Stimulated activated CD4-positive, alpha-beta T cell treated with anti-CD3 and anti-CD28 coated beads, Interleukin-2, amount 100 ng/mL, for 48 hours (primary cell): ENCODE measurements around the gene CISD3.

ENCODE experiments used
- DNase-seq, 2 donors: peaks; one replicate each; pipeline ENCODE4 v3.0.0-alpha.2; 2020

Gene CISD3

DNA sequence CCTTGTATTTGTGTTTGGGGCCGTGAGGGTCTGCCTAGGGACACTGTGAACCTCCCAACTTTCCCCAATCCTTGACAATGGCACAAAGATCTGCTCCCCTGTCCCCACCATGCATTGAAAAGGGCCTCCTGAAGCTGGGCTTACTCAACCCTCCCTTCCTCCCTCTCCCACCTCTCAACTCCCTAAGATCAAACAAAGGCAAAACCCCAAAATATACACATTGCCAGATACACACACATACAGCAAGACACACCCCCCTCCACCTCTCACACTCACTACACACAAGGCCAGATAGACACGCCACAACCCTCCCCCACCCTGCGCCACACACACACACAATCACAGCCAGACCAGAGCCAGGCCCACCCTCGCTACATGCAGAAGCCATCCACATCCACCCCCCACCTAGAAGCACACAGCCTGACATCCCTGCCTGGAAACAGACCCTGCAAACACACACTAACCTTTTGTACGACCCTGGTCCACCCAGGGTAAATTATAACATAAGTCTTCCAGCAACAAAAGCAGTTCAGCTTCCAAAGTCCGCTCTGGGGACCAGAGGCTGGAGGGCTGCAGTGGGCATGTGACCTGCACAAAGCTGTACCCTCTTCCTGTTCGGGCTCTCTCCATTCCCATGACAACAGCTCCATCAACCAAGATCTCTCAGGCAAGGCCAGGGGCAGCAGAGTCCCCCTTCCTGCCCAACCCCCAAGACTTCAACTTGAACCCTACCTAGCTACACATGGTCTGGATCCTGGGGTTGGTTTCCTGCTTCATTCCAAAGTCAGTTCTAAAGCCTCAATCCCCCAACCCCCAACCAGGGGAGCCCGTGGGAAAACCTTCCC lies 16.1 kb downstream of the CISD3 start:
- DNase-seq, result no peak

DNA sequence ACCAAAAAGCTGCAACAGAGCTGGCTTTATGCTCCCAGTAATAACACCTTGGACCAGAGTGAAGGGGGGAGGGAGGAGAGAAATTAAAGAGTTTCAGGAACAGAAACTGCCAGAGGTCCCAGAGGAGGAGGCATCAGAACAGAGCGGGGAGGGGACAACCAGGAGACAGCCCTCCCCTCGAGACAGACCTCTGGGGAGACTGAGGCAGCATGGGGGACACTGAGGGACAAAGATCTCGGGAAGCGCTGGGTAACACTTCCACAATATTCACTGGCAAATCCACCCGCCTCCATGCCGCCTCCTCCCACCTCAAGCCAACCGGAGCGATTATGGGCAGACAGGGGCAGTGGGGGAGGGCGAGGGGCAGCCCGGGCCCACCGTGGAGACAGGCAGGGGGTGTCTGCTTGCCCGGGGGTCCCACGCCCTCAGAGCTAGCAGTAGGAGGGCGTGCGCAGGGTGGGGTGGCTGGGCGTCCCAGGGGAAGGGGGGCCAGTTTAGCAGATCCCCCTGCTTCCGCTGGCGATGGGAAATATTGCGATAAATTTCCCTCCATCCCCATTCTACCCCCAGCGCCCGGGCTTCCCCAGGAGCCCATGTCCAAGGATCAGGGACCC lies 16.8 kb downstream of the CISD3 start:
- no peak for DNase-seq

DNA sequence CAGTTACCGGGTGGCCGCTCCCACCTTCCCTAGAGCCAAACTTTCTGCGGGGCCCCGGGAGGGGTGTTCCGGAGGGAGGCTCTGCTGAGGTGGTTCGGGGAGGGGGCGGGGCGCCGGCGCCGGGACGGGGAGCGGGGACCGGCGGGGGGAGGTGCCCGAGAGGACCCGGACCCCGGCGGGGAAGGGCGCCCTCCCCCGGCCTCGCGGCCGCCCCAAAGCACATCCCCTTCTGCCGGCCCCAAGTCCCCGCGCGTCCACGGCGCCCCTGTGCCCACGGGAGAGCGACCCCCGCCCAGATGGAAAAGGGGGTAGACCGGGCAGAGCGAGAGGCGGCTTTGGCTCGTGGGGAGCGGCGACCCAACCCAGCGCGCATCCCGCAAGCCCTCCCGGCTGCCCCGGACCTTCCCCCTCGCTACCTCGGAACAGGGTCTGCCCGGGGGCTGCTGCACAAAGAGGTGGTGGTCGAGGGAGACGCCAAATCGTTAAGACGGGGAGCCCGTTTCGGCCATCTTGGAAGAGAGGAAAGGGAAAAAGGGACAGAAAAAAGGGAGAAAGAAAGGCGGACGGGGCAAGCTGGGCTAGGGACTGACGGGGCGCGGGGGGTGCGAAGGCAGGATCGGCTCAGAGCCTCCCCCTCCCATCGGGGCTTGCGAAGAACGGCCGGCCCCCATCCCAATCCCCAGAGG lies 17.5 kb downstream of the CISD3 start:
- DNase-seq, result no peak

DNA sequence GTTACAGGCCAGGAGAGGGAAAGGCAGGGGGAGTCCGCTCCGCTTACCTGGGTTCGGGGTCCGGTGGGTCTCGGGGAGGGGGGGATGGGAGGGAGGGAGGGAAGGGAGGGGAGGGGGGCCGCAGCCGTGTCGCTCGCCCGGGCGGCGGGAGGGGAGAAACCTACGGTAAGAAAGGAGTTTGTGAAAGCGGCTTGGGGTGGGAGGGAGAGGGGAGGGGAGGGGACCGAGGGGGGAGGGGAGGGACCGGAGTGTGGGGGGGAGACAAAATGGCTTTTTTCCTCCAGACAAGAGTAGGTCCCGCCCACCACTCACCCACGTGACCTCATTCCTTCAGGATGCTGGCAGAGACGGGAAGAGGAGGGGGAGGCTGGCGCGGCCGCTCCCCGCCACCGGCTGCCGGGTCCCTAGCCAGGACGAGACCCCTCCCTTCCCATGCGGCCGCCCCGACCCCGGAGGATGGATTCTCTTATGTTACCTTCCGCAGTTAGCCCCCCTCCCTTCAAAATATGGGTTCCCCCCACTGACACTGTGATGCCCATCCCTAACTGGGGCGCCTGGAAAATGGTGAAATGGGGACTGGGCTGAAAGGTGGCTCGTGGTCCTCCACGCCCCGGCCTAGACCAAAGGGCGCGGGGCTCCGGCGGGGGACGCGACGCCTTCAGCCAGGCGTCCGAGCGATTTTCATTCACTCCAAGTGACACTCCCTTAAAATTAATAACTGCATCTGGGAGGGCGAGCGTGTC lies 18.2 kb downstream of the CISD3 start, which contains the start of gene PCGF2:
Gene PCGF2, minus strand, starts transcription at position 188 of the 743 bp plus-strand sequence. CDS start 7,934 bp downstream, outside the sequence.
- no peak for DNase-seq

DNA sequence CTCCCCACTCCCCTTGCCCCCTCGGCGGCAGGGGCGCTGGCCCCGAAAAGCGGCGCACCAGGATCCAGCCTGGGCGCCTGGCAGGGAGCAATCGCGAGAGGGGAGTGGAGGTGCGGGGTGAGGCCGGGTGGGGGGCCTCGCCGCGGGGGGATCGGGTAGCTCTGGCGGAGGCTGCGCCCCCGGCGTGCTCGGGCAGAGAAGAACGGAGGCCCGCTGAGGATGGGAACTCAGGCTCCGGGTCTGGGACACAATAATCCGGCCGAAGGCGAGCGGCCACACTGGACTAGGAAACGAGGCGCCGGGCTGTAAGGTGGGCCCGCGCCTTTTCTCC lies 18.7 kb downstream of the CISD3 start:
- no peak for DNase-seq

DNA sequence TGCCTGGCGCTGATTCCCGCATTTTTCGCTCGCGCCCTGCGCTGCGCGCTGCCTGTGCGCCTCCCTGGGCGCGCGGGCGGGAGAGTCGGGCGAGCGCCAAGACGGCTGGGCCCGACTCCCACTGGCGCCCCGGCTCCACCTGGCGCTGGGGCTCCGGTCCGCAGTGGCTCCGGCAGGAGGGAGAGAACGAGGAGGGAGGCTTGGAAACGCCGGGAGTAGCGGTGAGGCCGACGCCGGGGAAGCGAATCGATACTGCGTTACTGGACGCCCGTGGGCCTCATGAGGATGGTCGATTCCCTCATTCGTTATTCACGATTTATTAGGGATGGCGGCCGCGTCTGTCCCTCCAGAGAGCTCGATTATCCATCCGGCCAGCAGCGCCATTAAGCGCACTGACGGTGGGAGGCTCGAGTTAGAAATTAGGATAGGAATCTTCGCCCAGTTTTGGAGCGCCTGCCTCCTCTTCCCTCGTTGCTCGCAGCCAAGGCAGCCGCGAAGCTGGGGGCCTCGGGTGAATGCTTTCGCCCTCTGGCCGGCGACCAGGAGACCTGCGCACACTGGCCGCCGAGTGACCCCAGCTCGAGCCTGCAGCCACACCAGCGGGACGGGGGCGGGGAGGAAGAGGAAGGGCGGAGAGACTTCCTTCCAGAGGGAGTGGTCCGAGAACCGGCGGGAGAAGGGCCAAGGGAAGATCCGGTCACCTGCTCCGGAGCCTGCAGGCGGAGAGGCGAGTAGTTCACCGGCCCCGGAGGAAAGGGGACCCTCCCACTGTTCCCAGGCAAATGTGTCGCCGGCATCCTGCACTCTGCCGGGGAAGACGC lies 19.3 kb downstream of the CISD3 start:
- DNase-seq, result no peak

DNA sequence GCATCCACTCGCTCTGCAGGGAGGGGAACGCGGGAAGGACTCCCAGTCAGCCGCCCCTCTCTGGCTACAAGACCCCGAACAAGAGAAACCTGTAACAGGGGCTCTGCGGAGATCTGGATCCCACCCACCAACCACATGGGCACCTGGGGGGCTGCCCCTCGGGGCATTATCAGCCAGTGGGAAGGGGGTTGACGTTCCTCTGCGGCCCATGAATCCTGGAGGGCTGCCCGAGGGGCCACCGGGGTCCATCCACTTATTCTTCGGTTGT lies 19.8 kb downstream of the CISD3 start:
- no peak for DNase-seq

DNA sequence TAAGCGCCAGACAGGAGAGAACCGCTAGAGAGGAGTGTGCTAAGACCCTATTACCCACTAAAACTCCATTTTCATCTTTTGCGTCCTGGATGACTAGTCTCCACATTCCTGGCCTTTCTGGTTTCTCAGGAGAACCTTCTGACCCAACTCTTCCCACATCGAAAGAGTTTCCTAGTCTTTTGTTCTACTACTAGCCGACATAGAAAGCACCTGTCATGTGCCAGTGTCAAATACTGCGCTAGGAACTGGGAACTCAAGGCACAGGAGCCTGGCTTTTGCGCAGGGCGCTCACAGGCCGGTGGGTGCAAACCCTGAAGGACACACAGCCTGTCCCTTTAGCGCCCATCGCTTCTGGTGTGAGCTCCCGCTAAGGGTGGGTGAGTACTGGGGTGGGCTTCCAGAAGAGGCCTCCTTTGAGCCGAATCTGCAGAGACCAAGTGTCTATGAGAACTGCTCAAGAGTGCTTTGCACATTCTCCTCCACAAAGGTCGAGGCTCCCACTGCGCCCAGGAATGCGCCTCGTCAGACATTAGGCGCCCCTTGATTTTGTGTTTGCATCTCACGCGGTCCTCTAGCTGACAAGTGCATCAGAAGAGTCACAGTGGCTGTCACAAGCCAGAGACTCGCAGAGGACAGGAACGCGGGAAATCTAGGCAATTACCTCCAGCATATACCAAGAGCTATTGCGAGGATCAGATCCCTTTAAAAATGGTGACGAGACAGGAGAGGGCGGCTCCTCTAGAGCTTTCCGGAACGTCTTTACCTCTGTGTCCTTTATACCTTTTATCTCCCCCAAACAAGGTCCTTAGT lies 20.4 kb downstream of the CISD3 start:
- DNase-seq, result no peak

DNA sequence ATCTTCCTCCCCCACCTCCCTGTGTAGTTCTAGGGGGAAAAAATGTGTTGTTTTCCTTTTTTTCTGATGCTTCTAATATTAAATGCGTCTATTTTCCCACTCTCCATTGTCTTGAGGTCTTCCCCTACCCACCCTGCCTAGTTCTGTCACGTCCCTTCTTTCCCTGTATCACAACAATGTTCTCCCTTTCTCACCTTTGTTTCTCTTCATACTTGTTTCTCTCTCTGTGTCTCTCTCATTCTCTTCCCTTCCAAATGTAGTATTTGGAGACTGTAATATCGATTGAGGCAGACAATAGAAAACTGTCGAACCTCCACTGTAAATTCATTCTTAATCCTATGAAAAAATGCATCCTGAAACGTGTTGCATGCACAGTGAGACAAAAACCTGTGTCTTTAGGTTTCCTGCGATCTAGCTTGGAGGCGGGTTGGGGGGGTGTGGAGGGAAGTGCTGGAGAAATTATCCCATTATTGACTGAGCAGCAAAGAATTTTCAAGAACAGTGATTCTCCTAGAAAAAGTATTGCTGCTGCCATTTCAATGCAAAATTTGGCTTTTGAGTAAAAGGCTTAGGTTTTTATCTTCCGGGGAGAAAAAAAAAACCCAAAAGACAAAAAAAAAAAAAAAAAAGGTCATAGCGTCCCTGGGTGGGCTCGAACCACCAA lies 21.1 kb downstream of the CISD3 start:
- no peak for DNase-seq

DNA sequence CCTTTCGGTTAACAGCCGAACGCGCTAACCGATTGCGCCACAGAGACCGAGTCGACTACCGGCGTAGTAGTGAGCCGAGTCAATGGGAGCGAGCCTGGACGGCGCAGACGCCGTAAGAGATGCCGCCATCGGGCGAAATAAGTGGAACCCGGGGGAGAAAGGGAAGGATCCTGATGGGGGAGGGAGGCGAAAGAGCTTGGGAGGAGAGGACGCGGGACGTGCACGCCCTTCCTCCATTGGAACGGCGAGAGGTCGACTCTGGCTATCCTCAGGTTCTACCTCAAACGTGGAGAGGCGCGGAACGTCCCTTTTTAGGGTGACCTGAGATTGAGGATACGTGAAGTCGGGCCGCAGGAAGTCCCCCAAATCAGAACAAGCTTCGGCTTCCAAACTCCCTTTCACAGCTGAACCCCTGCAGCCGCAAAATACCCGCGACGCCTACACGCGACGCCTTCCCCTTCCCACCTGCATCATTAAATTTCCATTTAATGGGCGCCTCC lies 21.7 kb downstream of the CISD3 start:
- DNase-seq, result peak; percentile 88 to 97

DNA sequence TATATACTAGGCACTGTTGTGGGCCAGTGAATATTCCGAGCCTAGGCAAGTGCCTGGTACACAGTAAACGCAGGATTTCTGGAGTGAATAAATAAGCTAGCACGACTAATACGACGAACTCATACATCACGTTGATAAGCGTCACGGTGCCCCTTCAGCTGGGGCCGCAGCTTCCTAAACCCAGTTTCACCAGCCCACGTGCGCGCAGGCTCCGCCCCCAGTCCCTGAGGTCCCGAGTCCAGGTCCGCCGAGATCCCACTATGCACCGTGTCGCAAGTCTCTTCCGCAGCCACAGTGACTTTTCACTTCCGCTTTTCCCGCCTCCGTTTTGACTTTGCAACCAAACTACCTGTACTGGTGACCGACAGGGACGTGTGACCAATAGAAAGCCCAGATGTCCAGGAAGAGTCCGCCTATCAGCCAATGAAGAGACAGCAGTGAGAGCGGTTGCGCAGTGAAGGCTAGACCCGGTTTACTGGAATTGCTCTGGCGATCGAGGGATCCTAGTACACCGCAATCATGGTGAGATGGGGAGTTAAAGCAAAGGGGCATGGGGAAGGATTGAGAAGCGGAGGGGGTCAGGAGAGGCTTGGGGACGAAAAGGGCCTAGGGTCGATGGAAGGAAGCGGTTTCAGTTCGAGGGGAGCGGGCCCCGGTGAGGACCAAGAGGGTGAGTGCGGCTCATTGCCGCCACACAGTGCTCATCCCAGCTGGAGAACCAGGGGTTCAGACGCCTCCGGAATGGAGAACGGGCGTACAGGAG lies 22.3 kb downstream of the CISD3 start, which contains the start of gene PSMB3:
Gene PSMB3, plus strand, starts transcription at position 434 of the 763 bp plus-strand sequence. Its CDS starts 86 bp downstream, at position 520.
- peak; percentile 93 to 94 for DNase-seq

DNA sequence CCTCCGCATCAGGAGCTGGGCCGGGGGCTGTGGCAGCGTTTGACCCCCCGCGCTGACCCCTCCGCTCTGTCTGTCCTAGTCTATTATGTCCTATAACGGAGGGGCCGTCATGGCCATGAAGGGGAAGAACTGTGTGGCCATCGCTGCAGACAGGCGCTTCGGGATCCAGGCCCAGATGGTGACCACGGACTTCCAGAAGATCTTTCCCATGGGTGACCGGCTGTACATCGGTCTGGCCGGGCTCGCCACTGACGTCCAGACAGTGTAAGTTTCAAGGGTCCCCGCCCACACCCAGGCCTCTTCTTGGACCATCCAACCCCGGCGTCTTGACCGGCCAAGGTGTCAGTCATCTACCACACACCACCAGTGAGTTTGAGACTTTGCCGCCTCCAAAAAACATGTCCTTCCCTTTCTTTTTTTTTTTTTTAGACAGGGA lies 22.9 kb downstream of the CISD3 start:
- no peak for DNase-seq

DNA sequence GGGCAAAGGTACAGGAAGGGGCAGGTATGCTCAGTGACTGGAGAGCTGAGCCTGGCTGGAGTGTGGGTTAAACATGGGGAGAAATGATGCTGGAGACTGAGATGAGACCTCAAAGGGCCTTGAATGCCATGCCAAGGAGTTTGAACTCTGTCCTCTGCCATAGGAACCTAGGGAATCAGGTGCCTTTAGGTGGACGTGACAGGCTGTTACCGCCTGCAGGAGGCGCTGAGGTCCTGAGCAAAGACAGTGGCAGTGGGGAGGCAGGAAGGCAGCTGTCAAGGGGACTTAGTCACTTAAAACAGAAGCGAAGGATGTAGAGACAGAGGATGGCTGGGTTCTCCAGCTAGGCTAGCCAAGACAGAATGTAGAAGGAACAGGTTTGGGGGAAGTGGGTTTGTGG lies 31.5 kb downstream of the CISD3 start:
- DNase-seq, result no peak

DNA sequence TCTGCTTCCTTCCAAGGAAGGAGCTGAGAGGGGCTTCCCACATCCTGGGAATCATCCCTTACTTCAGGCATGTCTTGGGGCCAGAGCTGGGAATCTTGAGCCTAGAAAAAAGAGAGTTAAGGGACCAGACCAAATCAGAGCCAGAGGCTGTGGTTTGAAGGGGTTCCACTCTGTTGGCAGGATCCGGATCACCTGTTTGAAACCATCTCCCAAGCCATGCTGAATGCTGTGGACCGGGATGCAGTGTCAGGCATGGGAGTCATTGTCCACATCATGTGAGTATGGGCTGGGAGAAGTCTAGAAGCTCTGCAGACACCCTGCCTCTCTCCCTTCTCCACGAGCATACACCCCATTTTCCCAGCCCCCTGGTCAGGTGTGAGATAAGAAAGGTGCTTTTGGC lies 32.1 kb downstream of the CISD3 start:
- no peak for DNase-seq

DNA sequence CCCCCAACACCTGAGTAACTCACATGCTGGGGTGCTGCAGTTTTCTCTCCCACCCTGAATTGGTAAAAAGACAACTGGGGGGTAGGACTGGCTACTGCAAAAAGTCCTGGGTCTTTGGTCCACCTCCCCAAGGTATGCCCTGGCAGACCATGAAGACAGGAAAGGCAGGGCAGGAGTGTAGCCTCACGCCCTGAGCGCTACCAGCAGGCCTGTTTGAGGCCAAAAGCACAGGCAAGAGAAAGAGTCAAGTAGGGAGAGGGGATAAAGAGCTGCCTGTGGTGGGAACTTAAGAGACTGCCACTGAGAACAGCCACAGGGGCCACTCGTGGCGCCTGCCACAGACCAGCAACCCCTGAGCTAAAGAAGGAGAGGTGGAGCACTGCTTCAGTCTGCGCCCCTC lies 36.2 kb downstream of the CISD3 start:
- no peak for DNase-seq

DNA sequence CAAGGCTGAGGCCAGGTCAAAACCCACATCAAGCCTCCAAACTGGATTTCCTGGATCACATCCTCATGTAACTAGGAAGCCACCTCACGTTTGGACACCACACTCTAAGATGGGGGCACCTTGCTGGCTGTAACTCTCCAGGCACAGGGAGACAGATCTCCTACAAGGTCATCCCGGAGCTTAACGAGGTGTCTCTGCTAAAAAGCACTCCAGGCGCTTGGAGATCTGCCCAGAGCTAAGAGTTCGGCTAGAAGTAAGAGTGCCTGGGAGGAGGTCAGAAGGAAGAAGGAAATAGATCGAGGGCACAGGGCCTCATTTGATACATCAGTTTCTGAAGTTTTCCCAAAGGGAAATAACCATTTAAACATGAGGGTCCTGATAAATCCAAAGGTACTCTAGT lies 38.3 kb downstream of the CISD3 start:
- DNase-seq, result no peak

DNA sequence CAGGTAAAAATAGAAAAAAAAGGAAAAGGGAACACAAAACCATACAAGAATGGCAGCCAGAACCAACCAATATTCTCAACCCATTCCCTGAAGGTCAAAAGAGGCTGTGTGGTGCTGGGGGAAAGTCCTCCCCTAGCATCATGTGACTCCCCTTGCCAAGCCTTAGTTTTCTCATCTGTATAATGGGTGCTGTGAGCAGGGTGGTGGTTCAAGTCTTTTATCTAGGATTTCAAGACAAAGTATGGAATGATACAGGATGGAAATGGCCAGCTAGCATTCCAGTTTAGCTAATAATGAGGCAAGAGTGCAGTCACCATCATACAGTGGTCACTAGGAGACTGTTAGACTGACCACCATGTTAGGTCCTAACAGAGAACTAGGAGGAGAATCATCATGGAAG lies 43.1 kb downstream of the CISD3 start:
- no peak for DNase-seq

DNA sequence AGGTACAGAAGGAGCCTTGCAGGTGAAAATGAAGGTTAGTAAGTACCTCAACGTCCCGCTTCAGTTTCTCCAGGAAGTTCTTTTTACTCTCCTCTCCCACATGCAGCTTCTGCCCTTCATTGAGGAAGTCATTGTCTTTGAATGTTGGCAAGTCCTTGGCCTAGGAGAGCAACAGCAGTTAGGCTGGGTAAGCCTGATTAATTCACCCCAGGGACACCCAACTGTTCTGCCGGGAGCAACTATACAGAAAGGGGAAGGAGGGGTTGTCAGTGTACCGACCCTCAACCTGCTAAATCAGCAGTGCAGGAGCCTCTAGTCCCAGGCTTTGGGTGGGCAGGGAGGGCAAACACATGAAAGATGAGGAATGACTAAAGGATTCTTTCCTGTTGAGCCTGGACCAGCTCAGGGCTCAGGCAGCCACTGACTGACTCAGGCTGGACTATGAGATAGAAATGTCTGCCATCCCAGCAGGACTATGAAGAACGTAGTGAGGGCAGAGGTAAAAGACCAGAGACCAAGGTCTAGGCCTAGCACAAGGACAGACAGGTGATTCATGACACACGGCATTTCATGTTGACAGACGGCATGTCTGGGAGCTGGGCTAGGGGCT lies 47.6 kb downstream of the CISD3 start:
- no peak for DNase-seq

DNA sequence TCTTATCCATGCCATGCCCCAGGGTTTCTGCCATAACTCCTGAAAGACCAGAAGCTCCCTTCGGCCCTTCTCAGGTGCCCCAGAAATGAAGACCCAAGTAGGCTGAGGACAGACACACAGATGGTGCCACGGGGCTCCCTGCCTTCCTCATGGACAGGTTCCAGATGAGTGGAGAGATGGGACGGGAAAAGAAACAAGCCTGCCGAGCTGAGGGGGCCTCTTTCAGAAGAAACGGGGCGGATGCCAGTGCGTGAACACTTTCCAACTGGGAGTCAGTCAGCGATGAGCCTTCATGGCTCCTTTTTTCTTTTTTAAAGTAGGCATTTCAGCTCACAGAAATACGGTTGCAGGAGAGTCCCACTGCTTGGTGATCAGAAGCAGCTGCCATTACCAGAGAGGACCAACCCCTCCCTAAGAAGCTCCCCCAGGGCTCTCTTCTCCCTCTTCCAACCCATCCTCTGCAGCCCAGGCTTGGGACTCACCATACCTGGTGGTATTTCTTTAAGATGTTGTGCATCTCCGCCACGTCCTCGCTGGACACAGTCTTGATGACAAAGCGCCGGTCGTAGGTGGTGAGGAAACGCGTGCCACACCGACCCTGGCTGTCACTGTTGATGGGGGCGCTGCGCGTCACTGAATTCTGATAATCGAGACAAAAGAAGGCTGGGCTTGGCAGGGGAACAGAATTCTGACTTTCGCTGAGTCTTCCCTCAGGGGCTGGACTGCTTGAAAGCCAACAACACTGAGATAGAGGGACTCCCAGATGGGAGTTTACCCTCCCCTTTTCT lies 50.0 kb downstream of the CISD3 start:
- no peak for DNase-seq
